SK-N-SH treated with all-trans-retinoic acid at 6 μM for 48 hours (cell line): Measurements from ENCODE around the gene CAMK2B.

Source experiments
- ATAC-seq: fragments of 200-7000 bp; cut with Tn5 transposase; 3 replicates; pipeline ENCODE4 v1.9.1; 2020; ENCODE audit warnings: mild to moderate bottlenecking, moderate library complexity
- ARNTL ChIP-seq: fragments of 450-650 bp; formaldehyde crosslinking; IDR thresholded peaks from 2 replicates; pipeline ENCODE4 v1.5.0; 2020; ENCODE audit warnings: low read depth, mild to moderate bottlenecking, moderate library complexity, borderline replicate concordance
- BACH2 ChIP-seq: fragments of 250-450 bp; sonication (Bioruptor Pico); IDR thresholded peaks from 2 replicates; pipeline ENCODE4 v1.9.0; 2021; ENCODE audit warnings: mild to moderate bottlenecking, borderline replicate concordance
- CSDC2 ChIP-seq: fragments of 250-450 bp; sonication (Bioruptor Pico); IDR thresholded peaks from 2 replicates; pipeline ENCODE4 v1.5.0; 2020; ENCODE audit warnings: mild to moderate bottlenecking, moderate library complexity
- CSRNP3 ChIP-seq: fragments of 250-450 bp; sonication (Bioruptor Pico); IDR thresholded peaks from 2 replicates; pipeline ENCODE4 v1.5.1; 2021; ENCODE audit warnings: mild to moderate bottlenecking, moderate library complexity
- ESRRG ChIP-seq: fragments of 250-450 bp; sonication (Bioruptor Pico); IDR thresholded peaks from 2 replicates; pipeline ENCODE4 v1.6.1; 2021; ENCODE audit warnings: mild to moderate bottlenecking
- ISL1 ChIP-seq: fragments of 250-450 bp; sonication (Bioruptor Pico); IDR thresholded peaks from 2 replicates; pipeline ENCODE4 v2.1.2; 2022; ENCODE audit warnings: mild to moderate bottlenecking, moderate library complexity
- OSR1 ChIP-seq: fragments of 250-450 bp; sonication (Bioruptor Pico); IDR thresholded peaks from 2 replicates; pipeline ENCODE4 v1.8.0; 2022; ENCODE audit warnings: moderate library complexity, mild to moderate bottlenecking, inconsistent platforms
- PATZ1 ChIP-seq: fragments of 250-450 bp; sonication (Bioruptor Pico); IDR thresholded peaks from 2 replicates; pipeline ENCODE4 v1.8.0; 2020; ENCODE audit warnings: mild to moderate bottlenecking, moderate library complexity, borderline replicate concordance
- POU6F1 ChIP-seq: fragments of 250-450 bp; sonication (Bioruptor Pico); IDR thresholded peaks from 2 replicates; pipeline ENCODE4 v1.8.0; 2021; ENCODE audit warnings: low read depth, mild to moderate bottlenecking, moderate library complexity, borderline replicate concordance
- PPARA ChIP-seq: fragments of 250-450 bp; sonication (Bioruptor Pico); IDR thresholded peaks from 2 replicates; pipeline ENCODE4 v1.5.0; 2020; ENCODE audit warnings: mild to moderate bottlenecking, borderline replicate concordance
- RARB ChIP-seq: fragments of 250-450 bp; sonication (Bioruptor Pico); IDR thresholded peaks from 2 replicates; pipeline ENCODE4 v1.8.0; 2021; ENCODE audit warnings: mild to moderate bottlenecking, moderate library complexity
- SNAI2 ChIP-seq: fragments of 250-450 bp; sonication (Bioruptor Pico); IDR thresholded peaks from 2 replicates; pipeline ENCODE4 v1.5.0; 2020; ENCODE audit warnings: mild to moderate bottlenecking, moderate library complexity
- TCF4 ChIP-seq: fragments of 250-450 bp; sonication (Bioruptor Pico); IDR thresholded peaks from 2 replicates; pipeline ENCODE4 v1.8.0; 2021; ENCODE audit warnings: mild to moderate bottlenecking, moderate library complexity, borderline replicate concordance
- TOX ChIP-seq: fragments of 250-450 bp; sonication (Bioruptor Pico); IDR thresholded peaks from 2 replicates; pipeline ENCODE4 v1.8.0; 2021; ENCODE audit warnings: mild to moderate bottlenecking, moderate library complexity, borderline replicate concordance
- TSHZ2 ChIP-seq: fragments of 250-450 bp; sonication (Bioruptor Pico); IDR thresholded peaks from 2 replicates; pipeline ENCODE4 v1.5.0; 2020; ENCODE audit warnings: mild to moderate bottlenecking, moderate library complexity
- ZC3H10 ChIP-seq: fragments of 250-450 bp; sonication (Bioruptor Pico); IDR thresholded peaks from 2 replicates; pipeline ENCODE4 v1.5.1; 2021; ENCODE audit warnings: mild to moderate bottlenecking, moderate library complexity
- ZFP3 ChIP-seq: fragments of 250-450 bp; sonication (Bioruptor Pico); IDR thresholded peaks from 2 replicates; pipeline ENCODE4 v1.5.0; 2020; ENCODE audit warnings: mild to moderate bottlenecking, moderate library complexity
- ZFP30 ChIP-seq: fragments of 450-650 bp; formaldehyde crosslinking; IDR thresholded peaks from 2 replicates; pipeline ENCODE4 v1.5.0; 2022; ENCODE audit warnings: mild to moderate bottlenecking, moderate library complexity
- ZNF565 ChIP-seq: fragments of 450-650 bp; formaldehyde crosslinking; conservative IDR thresholded peaks from 2 replicates; pipeline ENCODE4 v1.5.0; 2020; ENCODE audit warnings: low read depth, mild to moderate bottlenecking, moderate library complexity
- ZNF8 ChIP-seq: fragments of 450-650 bp; formaldehyde crosslinking; IDR thresholded peaks from 2 replicates; pipeline ENCODE4 v1.5.0; 2020; ENCODE audit warnings: mild to moderate bottlenecking, moderate library complexity

The CAMK2B gene

GRCh38 chr7:44235066-44235465 lies 90.3 kb downstream of the CAMK2B start (continued):
- TF ChIP-seq TCF4 (CRISPR knock-in tag) (no peak), ZFP3 (no peak), ESRRG (no peak), ZC3H10 (CRISPR knock-in tag) (no peak), TOX (CRISPR knock-in tag) (no peak), ARNTL (CRISPR knock-in tag) (no peak), CSDC2 (CRISPR knock-in tag) (no peak), PATZ1 (no peak), ISL1 (CRISPR knock-in tag) (no peak)

- no peak for TF ChIP-seq BACH2 (CRISPR knock-in tag)
- TF ChIP-seq SNAI2 (CRISPR knock-in tag), result no peak
- TF ChIP-seq PPARA, result no peak
- no peak for TF ChIP-seq ZFP30
- no peak for TF ChIP-seq ESRRG
- TF ChIP-seq ISL1 (CRISPR knock-in tag), result no peak
- no peak for TF ChIP-seq ARNTL (CRISPR knock-in tag)
- TF ChIP-seq RARB, result no peak
- TF ChIP-seq TSHZ2 (CRISPR knock-in tag), result no peak
- no peak for TF ChIP-seq OSR1 (CRISPR knock-in tag)
- TF ChIP-seq TOX (CRISPR knock-in tag), result no peak
- TF ChIP-seq PATZ1, result no peak
- no peak for TF ChIP-seq ZC3H10 (CRISPR knock-in tag)
- TF ChIP-seq TCF4 (CRISPR knock-in tag), result no peak
- TF ChIP-seq, all 23 proteins: peak for 0
- ATAC-seq, result no peak
These were observed 92.3 kb downstream of the CAMK2B start for GRCh38 chr7:44232901-44233715.

GRCh38 chr7:44232396-44232795 lies 93.0 kb downstream of the CAMK2B start:
- TF ChIP-seq ZNF565 (CRISPR knock-in tag) (no peak), ZC3H10 (CRISPR knock-in tag) (no peak), ARNTL (CRISPR knock-in tag) (no peak), POU6F1 (CRISPR knock-in tag) (no peak), TCF4 (CRISPR knock-in tag) (no peak), BACH2 (CRISPR knock-in tag) (no peak), ISL1 (CRISPR knock-in tag) (no peak), RARB (no peak), CSRNP3 (CRISPR knock-in tag) (no peak), ZFP30 (no peak), OSR1 (CRISPR knock-in tag) (no peak), ZFP3 (no peak), ZNF8 (CRISPR knock-in tag) (no peak)
- TF ChIP-seq, all 23 proteins: peak for 0
- ATAC-seq, result no peak
